Measurements from ENCODE around the gene KCNK16. TPM values are rescaled to one million over a fixed set of nuclear protein-coding genes. Genes with fewer than 3 reads are reported as not detected.

KCNK16 gene
- total and polyA plus RNA-seq, 2 of the 8 experiments (the other 6 are each of a cell fraction or from before 2014, with no cell fraction given) = not detected

DNA sequence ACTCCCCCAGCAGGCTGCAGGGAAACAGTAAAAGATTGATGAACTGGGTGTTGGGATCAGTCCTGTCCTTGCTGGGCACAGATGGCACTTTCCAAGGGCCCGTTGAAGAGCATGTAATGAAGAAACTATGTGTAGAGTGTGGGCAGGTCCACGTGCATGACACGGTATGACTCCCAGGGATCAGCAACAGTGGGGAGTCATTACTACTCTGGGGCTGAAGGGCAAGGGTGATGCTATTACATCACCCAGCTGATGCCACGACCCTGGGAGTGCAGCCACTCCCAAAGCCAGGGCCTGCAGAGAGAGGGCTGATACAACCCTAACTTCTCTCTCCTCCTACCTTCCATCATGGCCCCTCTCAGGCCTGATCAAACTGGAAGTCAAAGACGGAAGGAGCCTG is 28.4 kb downstream of the KCNK16 start:
- FAIRE-seq = no peak
- CTCF ChIA-PET (ENCODE audit: partially characterized antibody) = interaction anchor here (0.9 to 47.4 kb wide), 4 partner anchors 9 to 135 kb away, joined by 3 to 1738 read pairs (median 4); partner anchors contain the start of gene KCNK5
- POLR2A ChIA-PET (ENCODE audit: partially characterized antibody) = no interaction called here
- TF ChIP-seq SP1 (IDR thresholded peaks at IDR 0.05; ENCODE audit: low read depth, low read length) = no peak
- no peak for TF ChIP-seq POU5F1 (IDR thresholded peaks at IDR 0.05; ENCODE audit: low read depth, low read length)
- no peak for TF ChIP-seq JUN (IDR thresholded peaks at IDR 0.05; ENCODE audit: low read depth, low read length)
- no peak for TF ChIP-seq FOSL1 (IDR thresholded peaks at IDR 0.05; ENCODE audit: insufficient read depth, low read depth, low read length)
- no peak for TF ChIP-seq RXRA (IDR thresholded peaks at IDR 0.05; ENCODE audit: insufficient read depth, low read depth, low read length)

More for the DNA sequence above, 28.4 kb downstream of the KCNK16 start:
- Histone ChIP-seq H3K23ac (ENCODE audit: insufficient read length) (no peak overlapping the region), H3K27ac (ENCODE audit: low read depth, low read length) (no peak overlapping the region; the same call in 1 of the 2 replicates), H3K56ac (replicated peaks; ENCODE audit: insufficient read length, low read depth, low read length) (no peak overlapping the region), H3K4me2 (ENCODE audit: insufficient read depth in 1 of 2, low read depth in 2 of 2, low read length in 2 of 2) (no peak overlapping the region), H4K20me1 (replicated peaks in 1 of 2; ENCODE audit: control insufficient read depth in 1 of 2, insufficient read depth in 2 of 2, low read length in 2 of 2) (no peaks in the 10 kb centered on the region), H3K36me3 (ENCODE audit: control insufficient read depth in 2 of 4, insufficient read depth in 4 of 4, low read length in 3 of 4) (no peaks in the 10 kb centered on the region), H3K18ac (ENCODE audit: extremely low read depth, low read length) (peak overlapping the region; percentile 78), H3K14ac (ENCODE audit: insufficient read length) (no peak overlapping the region), H2BK120ac (replicated peaks; ENCODE audit: low read depth, low read length) (no peak overlapping the region), H3K23me2 (ENCODE audit: low read depth, low read length) (no peaks in the 10 kb centered on the region; the same call in 1 of the 2 replicates), H2BK12ac (ENCODE audit: low read depth, low read length) (peak overlapping the region; percentile 62; the same call in 1 of the 2 replicates), H4K5ac (ENCODE audit: insufficient read length, low read depth, low read length) (no peak overlapping the region), H3K9me3 (ENCODE audit: insufficient read depth in 2 of 2, low read depth in 1 of 2, low read length in 1 of 2) (no peaks in the 10 kb centered on the region), H4K91ac (replicated peaks; ENCODE audit: insufficient read length, low read length) (peak overlapping the region; percentile 9), H3K79me1 (ENCODE audit: low read depth, low read length) (no peaks in the 10 kb centered on the region), H2BK20ac (ENCODE audit: low read length) (peak overlapping the region; percentile 91; the same call in 1 of the 2 replicates), H2BK15ac (ENCODE audit: low read length) (peak overlapping the region; percentile 89), H3K27me3 (replicated peaks in 1 of 4; ENCODE audit: control insufficient read depth in 3 of 4, extremely low read depth in 1 of 4, insufficient read depth in 3 of 4, low read length in 3 of 4) (peaks cover 0 to 9% (median 1%) of the 10 kb centered on the region in 4 experiments; a peak in 3 of 7 replicates), H3K4me1 (replicated peaks in 1 of 4; ENCODE audit: control insufficient read depth in 3 of 4, insufficient read depth in 4 of 4, low read length in 3 of 4) (peaks cover 0 to 15% (median 11%) of the 10 kb centered on the region in 4 experiments), H2AK5ac (ENCODE audit: low read depth, low read length) (no peak overlapping the region), H2AFZ (ENCODE audit: low read length) (no peak overlapping the region), H2BK5ac (ENCODE audit: low read depth, low read length) (peak overlapping the region; percentile 76; the same call in 1 of the 2 replicates), H3K4me3 (ENCODE audit: extremely low read depth in 1 of 4, insufficient read depth in 2 of 4, low read depth in 3 of 4, low read length in 4 of 4) (no peak overlapping the region), H4K8ac (ENCODE audit: extremely low read depth, insufficient read depth, low read length) (no peak overlapping the region; the same call in 1 of the 2 replicates), H3K79me2 (ENCODE audit: control insufficient read depth in 1 of 2, insufficient read depth in 2 of 2, low read length in 2 of 2) (no peaks in the 10 kb centered on the region), H3K4ac (replicated peaks; ENCODE audit: insufficient read length, low read depth, low read length) (no peak overlapping the region), H3K9ac (replicated peaks in 1 of 4; ENCODE audit: extremely low read depth in 1 of 4, low read depth in 3 of 4, low read length in 3 of 4) (no peak overlapping the region)
- no peak for DNase-seq (ENCODE audit: low read depth in 1 of 2, low spot score in 2 of 2)
- WGBS, 2 experiments (ENCODE audit: extremely low coverage in 1 of 2, insufficient coverage in 1 of 2, insufficient read length in 1 of 2, insufficient replicate concordance in 2 of 2, low coverage in 1 of 2, low lambda C conversion rate in 2 of 2, missing lambda C conversion rate in 1 of 2) = 94% methylated on average over 5 of the region's 5 CpGs; no CpG with 5 or more reads in 1 of the 2 experiments
